Panc1 (cell line): Measurements from ENCODE around the gene HK2.

Source experiments
- CTCF ChIP-seq: fragments of 450-650 bp; IDR thresholded peaks from 2 replicates; pipeline ENCODE4 v1.5.1; 2017; ENCODE audit warnings: mild to moderate bottlenecking
- POLR2AphosphoS5 ChIP-seq: IDR thresholded peaks from 2 replicates; pipeline ENCODE4 v1.6.1; 2012; ENCODE audit warnings: mild to moderate bottlenecking, low read depth, low read length, moderate library complexity
- REST ChIP-seq, 2 experiments: IDR thresholded peaks; 2 replicates each; pipeline ENCODE4 v1.6.1; 2011 to 2012; ENCODE audit warnings: low read depth in 2 of 2, control low read depth in 1 of 2, low read length in 1 of 2, mild to moderate bottlenecking in 1 of 2, moderate library complexity in 1 of 2; ENCODE audit not compliant: insufficient read depth in 1 of 2
- SIN3A ChIP-seq: IDR thresholded peaks from 2 replicates; pipeline ENCODE4 v1.6.1; 2012; ENCODE audit warnings: low read depth, mild to moderate bottlenecking, low read length, moderate library complexity, borderline replicate concordance; ENCODE audit not compliant: insufficient read depth
- TCF7L2 ChIP-seq: IDR thresholded peaks from 2 replicates; pipeline ENCODE4 v1.6.1; 2011; ENCODE audit warnings: mild to moderate bottlenecking, low read depth, low read length, inconsistent platforms

- TF ChIP-seq CTCF (no peak), POLR2AphosphoS5 (no peak), TCF7L2 (no peak), REST (IDR thresholded peaks at IDR 0.05; ENCODE audit: insufficient read depth in 1 of 2, low read depth in 2 of 2, low read length in 1 of 2) (no peak), SIN3A (no peak)
These were observed 19.8 kb upstream of the HK2 start for GRCh38 chr2:74814102-74814501.
